Pulmonary artery endothelial cell (primary cell): ENCODE data around the gene FAM72B. TPM values are rescaled to one million over a fixed set of nuclear protein-coding genes. Genes with fewer than 3 reads are reported as not detected.
"Not testable (repeated sequence)": the region's sequence is repeated elsewhere in the genome, so short reads cannot be mapped to it uniquely, and the experiment has no call there.

Experiments used
- DNase-seq: peaks from one replicate; pipeline ENCODE4 v3.0.0-alpha.2; 2011; ENCODE audit warnings: low read depth, low spot score
- total RNA-seq: library from RNA; depleted of rRNA; stranded (reverse); fragments of >200 nt; gene quantifications from 2 replicates; pipeline ENCODE4 v1.2.3, GENCODE V29; 2014

Gene FAM72B
- total RNA-seq, 1 donor from 2014 or later, result 2.2 TPM

DNA sequence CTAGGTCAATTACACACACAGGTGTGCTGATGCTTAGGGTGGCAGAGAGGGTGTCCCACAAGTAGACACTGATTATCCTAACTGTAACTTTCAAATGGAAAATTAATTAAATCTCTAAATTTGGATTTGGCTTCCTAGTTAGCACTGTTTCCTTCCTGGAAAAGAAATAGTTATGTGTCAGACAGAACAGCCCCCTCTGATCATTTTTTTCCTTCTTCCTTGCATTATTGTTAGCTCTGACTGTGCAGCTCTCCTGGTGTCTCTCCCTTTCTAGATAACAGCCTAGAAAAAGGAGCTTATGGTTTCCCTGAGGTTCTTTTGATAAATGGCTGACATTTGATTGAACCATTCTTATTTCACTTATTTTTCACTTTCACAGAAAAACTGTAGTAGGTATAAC, 31.4 kb downstream of the FAM72B start:
- DNase-seq, result not testable (repeated sequence)

DNA sequence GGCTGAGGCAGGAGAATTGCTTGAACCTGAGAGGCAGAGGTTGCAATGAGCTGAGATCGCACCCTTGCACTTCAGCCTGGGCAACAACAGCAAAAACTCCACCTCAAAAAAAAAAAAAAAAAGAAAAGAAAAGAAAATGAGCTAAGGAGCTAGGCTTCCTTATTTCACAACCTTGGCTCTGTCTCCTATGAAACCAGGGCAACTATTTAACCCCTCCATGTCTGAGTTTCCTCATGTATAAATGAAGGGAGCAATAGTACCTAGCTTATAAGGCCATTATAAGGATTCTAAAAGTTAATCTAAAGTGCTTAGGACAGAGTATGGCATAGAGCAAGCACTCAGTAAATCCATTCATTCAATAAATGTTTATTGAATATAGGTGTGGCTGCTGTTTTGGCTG, 32.8 kb downstream of the FAM72B start:
- not testable (repeated sequence) for DNase-seq

DNA sequence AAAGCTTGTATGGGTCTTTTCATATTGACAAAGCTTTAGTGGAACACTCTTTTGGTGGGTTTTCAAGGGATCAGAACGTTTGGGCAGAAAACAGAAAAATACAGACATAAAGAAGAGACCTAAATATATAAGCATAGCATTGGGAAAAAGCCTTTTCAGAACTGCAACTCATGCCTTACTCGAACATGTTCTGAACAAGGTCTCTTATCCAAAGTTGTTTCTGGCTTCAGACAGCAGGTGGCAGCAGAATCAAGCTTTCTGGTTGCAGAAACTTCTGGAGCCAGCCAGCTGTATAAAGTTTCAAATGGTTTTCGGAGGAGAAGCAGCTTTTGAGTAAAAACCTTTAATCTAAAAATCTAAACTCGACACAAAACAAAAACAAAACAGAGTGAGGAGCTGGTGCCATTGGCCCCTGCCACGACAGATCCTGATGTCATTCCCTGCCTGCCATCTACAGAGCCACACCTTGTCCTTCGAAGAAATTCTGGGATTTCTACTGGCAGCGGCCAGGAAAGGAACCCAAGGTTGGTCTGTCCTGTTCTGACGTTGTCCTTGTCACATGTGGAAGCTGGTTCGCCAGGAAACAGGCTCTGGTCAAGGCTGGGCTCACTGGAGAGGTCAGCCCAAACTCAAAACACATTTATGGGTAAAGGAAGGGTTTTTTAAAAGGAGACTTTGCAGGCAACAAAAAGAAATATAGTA, 35.5 kb downstream of the FAM72B start:
- DNase-seq, result not testable (repeated sequence)

DNA sequence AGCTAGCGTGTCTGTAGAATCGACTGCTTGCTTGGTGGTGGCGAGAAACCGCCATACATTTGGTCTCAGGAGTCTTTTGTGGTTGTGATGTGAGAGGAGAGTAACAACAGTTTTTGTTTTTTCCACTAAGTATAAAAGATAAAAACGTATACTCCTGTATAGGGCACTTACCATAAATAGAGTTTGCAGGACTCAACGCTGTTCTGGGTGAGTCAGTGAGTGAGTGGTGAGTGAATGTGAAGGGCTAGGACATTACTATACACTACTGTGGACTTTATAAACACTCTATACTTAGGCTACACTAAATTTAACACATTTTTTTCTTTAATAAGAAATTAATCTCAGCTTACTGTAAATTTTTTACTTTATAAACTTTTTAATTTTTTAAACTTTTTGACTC, 43.7 kb downstream of the FAM72B start:
- not testable (repeated sequence) for DNase-seq

DNA sequence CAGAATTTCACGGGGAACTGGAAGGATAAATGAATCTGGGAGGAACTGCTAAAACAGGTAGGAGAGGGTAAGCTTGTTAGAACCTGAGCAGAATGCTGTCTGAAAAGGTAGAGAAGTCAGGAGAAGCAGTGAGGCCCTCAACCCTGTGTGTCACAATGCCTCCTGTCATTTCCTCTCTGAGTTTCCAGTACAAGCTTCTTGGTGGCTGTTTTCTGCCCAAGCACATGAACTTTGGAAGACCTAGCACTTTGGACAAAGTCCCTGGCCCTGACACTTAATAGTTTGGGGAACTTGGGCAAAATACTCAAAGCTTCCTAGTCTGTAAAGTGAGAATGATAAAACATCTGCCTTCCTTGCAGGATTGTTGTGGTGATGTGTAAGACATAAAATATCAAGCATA, 52.6 kb downstream of the FAM72B start:
- DNase-seq, result not testable (repeated sequence)

DNA sequence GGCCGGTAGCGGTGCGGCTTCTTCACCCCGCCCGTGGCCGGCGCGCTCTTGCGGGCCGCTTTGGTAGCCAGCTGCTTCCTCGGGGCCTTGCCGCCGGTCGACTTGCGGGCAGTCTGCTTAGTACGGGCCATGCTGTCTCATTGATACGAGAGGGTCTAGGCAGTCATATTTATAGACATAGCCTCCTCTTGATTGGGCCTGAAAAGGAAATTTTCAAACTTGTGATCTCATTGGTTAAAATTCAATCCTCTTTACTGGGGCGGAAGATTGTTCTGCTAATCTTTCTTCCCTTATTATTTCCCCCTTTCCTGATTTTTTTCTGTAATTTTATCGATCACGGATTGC, 65.7 kb downstream of the FAM72B start:
- not testable (repeated sequence) for DNase-seq

Other genes starting within 250 kb of the FAM72B start
- 20.0 and 27.3 TPM in 2 replicates for gene SRGAP2C, start 635 bp upstream of the FAM72B start, total RNA-seq